ENCODE results near the gene BAAT.

BAAT gene

DNA sequence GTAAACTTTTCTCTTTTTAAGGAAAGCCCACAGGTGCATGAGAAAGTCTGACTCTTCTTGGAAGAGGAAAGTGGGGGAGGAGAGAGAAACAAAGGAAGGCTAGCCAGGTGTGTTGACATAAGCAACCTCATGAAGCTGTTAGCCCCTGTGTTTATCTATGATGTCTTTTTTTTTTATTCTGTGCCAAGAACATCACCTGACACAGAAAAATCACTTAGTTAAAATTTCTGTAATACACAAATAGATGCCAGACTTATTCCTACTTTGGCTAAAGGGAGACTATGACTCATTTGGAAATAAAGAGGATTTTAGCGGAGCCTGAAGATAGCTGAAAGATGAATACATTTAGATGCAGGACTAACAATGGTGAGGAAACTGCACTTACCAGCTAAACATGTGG lies 58.3 kb downstream of the BAAT start:
- DNase-seq (ENCODE audit: insufficient read length, low spot score) (no peak), FAIRE-seq (no peak)
- TF ChIP-seq, protein P1, sequence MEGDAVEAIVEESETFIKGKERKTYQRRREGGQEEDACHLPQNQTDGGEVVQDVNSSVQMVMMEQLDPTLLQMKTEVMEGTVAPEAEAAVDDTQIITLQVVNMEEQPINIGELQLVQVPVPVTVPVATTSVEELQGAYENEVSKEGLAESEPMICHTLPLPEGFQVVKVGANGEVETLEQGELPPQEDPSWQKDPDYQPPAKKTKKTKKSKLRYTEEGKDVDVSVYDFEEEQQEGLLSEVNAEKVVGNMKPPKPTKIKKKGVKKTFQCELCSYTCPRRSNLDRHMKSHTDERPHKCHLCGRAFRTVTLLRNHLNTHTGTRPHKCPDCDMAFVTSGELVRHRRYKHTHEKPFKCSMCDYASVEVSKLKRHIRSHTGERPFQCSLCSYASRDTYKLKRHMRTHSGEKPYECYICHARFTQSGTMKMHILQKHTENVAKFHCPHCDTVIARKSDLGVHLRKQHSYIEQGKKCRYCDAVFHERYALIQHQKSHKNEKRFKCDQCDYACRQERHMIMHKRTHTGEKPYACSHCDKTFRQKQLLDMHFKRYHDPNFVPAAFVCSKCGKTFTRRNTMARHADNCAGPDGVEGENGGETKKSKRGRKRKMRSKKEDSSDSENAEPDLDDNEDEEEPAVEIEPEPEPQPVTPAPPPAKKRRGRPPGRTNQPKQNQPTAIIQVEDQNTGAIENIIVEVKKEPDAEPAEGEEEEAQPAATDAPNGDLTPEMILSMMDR (IDR thresholded peaks at IDR 0.05; ENCODE audit: insufficient read depth, missing control alignments), result no peak

DNA sequence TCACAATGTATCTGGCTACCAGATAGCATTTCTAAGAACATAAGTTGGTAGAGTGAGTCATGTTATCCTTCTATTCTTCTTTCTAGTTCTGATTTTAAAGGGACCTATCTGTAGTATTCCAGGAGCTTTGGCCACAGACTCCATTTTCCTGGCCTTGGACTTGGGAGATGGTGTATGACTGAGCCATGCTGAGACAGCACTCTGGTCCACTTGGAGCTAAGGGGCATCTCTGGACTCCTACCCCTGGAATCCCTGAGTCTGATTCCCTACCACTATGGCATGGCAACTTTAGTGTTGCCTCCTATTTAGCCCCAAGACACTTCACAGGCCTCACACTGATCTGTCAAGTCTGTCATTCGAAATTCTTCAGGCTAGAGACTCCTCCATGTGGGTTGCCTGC lies 58.8 kb downstream of the BAAT start:
- no peak for FAIRE-seq
- TF ChIP-seq, protein P1 (IDR thresholded peaks at IDR 0.05; ENCODE audit: insufficient read depth, missing control alignments), result no peak

DNA sequence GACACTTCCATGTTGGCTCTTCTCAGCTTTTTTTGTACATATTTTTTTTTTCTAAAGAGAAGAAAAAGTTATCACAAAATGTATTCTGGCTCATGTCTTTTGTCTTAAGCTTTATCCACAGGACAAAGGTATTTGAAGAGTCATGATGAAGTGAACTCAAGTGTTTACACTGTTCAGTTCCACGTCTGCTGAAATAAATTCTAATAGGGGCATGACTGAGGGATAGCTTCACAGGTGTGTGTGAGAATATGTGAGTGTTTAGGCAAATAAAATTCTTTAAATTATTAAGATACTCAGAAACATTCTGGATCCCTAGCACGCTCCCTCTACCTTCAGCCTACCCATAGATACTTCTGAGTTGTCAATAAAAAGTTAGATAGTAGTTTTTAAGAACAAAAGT lies 59.8 kb downstream of the BAAT start:
- TF ChIP-seq, protein P1 (IDR thresholded peaks at IDR 0.05; ENCODE audit: insufficient read depth, missing control alignments), result no peak
- FAIRE-seq (no peak), DNase-seq (ENCODE audit: insufficient read length, low spot score) (no peak)

More for the DNA sequence above, 58.8 kb downstream of the BAAT start:
- DNase-seq (ENCODE audit: insufficient read length, low spot score), result no peak

DNA sequence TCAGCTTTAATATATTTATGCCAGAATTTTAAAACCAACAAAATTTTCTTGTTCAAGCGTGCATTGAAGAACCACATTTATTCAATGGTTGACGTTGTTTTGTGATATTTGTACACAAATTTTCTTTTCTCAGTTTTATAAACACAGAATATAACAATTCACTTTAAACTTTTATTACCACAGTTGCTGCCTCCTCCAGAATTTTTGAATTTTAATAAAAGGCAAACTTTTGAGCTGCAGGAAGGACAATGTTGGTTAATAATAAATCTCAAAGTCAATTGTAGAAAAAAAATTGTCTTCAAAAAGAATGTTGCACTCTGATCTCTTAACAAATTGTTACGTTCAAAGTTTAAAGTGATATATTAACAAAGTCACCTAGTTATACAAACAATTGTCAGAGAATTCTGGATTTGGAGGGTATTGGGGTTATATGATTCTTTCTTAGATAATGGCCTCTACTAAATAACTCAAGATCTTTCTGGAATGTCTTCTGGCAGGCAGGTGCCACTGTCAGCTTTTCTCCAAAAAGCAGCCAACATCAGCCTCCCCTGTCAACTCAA lies 60.5 kb downstream of the BAAT start:
- no peak for DNase-seq (ENCODE audit: insufficient read length, low spot score)
- FAIRE-seq, result no peak
- TF ChIP-seq, protein P1 (IDR thresholded peaks at IDR 0.05; ENCODE audit: insufficient read depth, missing control alignments), result no peak

DNA sequence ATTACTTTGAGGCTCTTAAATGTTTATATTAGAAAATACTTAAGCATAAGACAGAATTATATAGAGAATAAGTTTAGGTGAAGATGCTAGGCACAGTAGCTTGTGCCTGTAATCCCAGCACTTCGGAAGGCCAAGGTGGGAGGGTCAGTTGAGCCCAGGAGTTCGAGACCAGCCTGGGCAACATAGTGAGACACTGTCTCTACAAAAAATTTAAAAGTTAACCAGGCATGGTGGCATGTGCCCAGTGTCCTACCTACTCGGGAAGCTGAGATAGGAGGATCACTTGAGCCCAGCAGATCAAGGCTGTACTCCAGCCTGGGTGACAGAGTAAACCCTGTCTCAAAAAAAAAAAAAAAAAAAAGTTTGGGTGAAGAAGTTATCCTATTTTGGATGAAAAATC lies 61.7 kb downstream of the BAAT start:
- TF ChIP-seq, protein P1 (IDR thresholded peaks at IDR 0.05; ENCODE audit: insufficient read depth, missing control alignments), result no peak
- FAIRE-seq (no peak), DNase-seq (ENCODE audit: insufficient read length, low spot score) (no peak)

DNA sequence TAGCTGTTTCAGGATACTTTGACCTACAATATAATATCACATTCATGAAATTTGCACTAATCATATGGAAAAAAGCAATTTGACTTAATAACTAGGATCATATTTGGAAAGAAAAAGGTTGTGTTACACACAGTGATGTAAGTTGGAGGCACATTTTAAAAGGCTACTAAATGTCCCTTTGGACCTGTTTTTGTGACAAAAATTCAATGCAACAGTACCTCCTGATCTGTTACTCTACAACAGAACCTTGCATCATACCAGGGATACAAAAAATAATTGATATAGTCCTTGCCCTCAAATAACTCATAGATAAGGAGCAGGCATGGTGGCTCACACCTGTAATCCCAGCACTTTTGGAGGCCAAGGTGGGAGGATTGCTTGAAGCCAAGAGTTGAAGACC lies 67.1 kb downstream of the BAAT start:
- TF ChIP-seq, protein P1 (IDR thresholded peaks at IDR 0.05; ENCODE audit: insufficient read depth, missing control alignments), result no peak
- DNase-seq (ENCODE audit: insufficient read length, low spot score) (no peak), FAIRE-seq (no peak)

DNA sequence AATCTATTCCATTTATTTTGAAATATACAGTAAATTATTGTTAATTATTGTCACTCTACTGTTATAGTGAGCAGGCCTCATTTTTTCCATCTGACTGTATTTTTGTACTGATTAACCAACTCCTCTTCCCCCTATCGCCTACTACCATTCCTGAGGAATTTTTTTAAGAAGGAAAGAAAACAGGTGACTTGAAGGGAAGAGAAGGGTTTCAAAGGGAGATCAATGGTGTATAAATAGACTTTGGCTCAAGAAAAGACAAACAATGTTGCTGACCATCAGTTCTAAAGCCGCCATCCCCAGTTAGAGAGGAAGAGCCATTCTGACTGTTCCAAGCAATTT lies 69.7 kb downstream of the BAAT start:
- no peak for FAIRE-seq
- TF ChIP-seq, protein P1 (IDR thresholded peaks at IDR 0.05; ENCODE audit: insufficient read depth, missing control alignments), result no peak
- no peak for DNase-seq (ENCODE audit: insufficient read length, low spot score)

Measured in D721Med (cell line).